Activated B cell treated with CpG ODN at 0.5 μM for 24 hours (primary cell): Measurements from ENCODE around the gene PRKAR2B. TPM values are rescaled to one million over a fixed set of nuclear protein-coding genes. Genes with fewer than 3 reads are reported as not detected.

Source experiments
- ATAC-seq: fragments of 200-7000 bp; cut with Tn5 transposase; one replicate; pipeline ENCODE4 v1.10.0; 2021; ENCODE audit warnings: low read depth, mild to moderate bottlenecking, moderate library complexity
- CTCF ChIA-PET: fragments of 350-600 bp; sonication (Branson Sonifier 250); formaldehyde crosslinking; loops from one replicate; lab custom pipeline; 2021; ENCODE audit warnings: antibody characterized with exemption; lab: Charles Lee
- POLR2A ChIA-PET: fragments of 350-600 bp; sonication (Branson Sonifier 250); formaldehyde crosslinking; loops from one replicate; lab custom pipeline; 2021; ENCODE audit warnings: antibody characterized with exemption; lab: Charles Lee
- DNase-seq: peaks from one replicate; pipeline ENCODE4 v3.0.0; 2022
- H3K27ac Mint-ChIP-seq: one replicate; pipeline ENCODE4 v1.8.0; 2020; ENCODE audit warnings: mixed read lengths
- H3K27me3 Mint-ChIP-seq: one replicate; pipeline ENCODE4 v1.8.0; 2021; ENCODE audit warnings: mixed read lengths
- H3K36me3 Mint-ChIP-seq: one replicate; pipeline ENCODE4 v1.8.0; 2021; ENCODE audit warnings: low read depth, mixed read lengths
- H3K4me1 Mint-ChIP-seq: one replicate; pipeline ENCODE4 v1.8.0; 2021; ENCODE audit warnings: mixed read lengths
- H3K4me3 Mint-ChIP-seq: one replicate; pipeline ENCODE4 v1.8.0; 2020; ENCODE audit warnings: mild to moderate bottlenecking, mixed read lengths
- H3K9me3 Mint-ChIP-seq: one replicate; pipeline ENCODE4 v1.8.0; 2020; ENCODE audit warnings: mixed read lengths
- CTCF ChIP-seq: fragments of 200-600 bp; IDR thresholded peaks from one replicate; pipeline ENCODE4 v1.8.0; 2022; ENCODE audit warnings: antibody characterized with exemption, mild to moderate bottlenecking
- intact Hi-C: fragments of 100-400 bp; cut with micrococcal nuclease; formaldehyde crosslinking; loops from one replicate; pipeline ENCODE4 v1.15.1; 2024
- total RNA-seq: library from RNA; stranded (reverse); gene quantifications from 2 replicates; pipeline ENCODE4 v1.2.3, GENCODE V29; 2022

Gene PRKAR2B
- total RNA-seq, 1 donor from 2014 or later: 0.71 TPM

- TF ChIP-seq CTCF: no peak
- no peaks in the 10 kb centered on the region for H3K27me3 Mint-ChIP-seq
- POLR2A ChIA-PET: interaction anchor here (0.6 kb wide), 1 partner anchor 11 kb away, joined by 7 read pairs; no protein-coding TSS in a partner anchor
- DNase-seq (no peak), ATAC-seq (no peak)
- peaks cover 7% of the 10 kb centered on the region for H3K9me3 Mint-ChIP-seq
- H3K27ac Mint-ChIP-seq: no peak overlapping the region
- CTCF ChIA-PET: no interaction called here
- H3K4me1 Mint-ChIP-seq: no peaks in the 10 kb centered on the region
- no peak overlapping the region for H3K4me3 Mint-ChIP-seq
- intact Hi-C loops: loop anchor here (10.0 kb wide), 1 partner anchor 515 kb away; no protein-coding TSS in a partner anchor
- peaks cover 80% of the 10 kb centered on the region for H3K36me3 Mint-ChIP-seq
Measured at GRCh38 chr7:107209565-107209964, 165.1 kb downstream of the PRKAR2B start.

DNA sequence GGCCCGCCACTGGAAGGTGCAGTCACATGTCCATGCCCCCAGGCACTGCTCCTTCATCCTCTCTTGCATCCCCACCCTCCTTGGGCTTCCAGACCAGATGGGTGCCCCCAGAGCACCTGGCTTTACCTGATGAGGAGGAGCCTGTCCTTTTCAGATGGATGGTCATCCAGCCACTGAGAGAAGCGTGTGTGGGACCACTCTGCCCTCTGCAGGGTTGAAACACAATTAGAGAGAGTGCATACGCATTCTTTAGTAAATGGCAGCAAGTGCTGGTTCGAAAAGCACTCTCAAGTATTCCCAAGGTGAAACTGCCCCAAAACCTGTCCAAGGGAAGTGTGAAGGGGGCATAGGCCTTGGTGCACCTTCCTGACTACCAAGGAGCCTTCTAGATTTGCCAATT is 165.9 kb downstream of the PRKAR2B start:
- ChIA-PET CTCF (no interaction called here), POLR2A (no interaction called here)
- Mint-ChIP-seq H3K4me3 (no peak overlapping the region), H3K9me3 (peaks cover 10% of the 10 kb centered on the region), H3K4me1 (no peaks in the 10 kb centered on the region), H3K27ac (no peak overlapping the region), H3K27me3 (no peaks in the 10 kb centered on the region), H3K36me3 (peaks cover 80% of the 10 kb centered on the region)
- intact Hi-C loops: no loop called here
- ATAC-seq (no peak), DNase-seq (no peak)
- TF ChIP-seq CTCF: no peak

Other genes with a start within 250 kb of the PRKAR2B start
- gene PIK3CG, start 179.4 kb upstream of the PRKAR2B start, total RNA-seq: 62.0 and 63.6 TPM in 2 replicates
- 53.6 and 59.9 TPM in 2 replicates for gene HBP1, start 124.3 kb downstream of the PRKAR2B start, total RNA-seq